Activated CD4-positive, alpha-beta T cell treated with anti-CD3 and anti-CD28 coated beads, Interleukin-2, amount 50 U/mL, for 1 hour (primary cell): Measurements from ENCODE around the gene C1orf198.
"Not testable (repeated sequence)": the region's sequence is repeated elsewhere in the genome, so short reads cannot be mapped to it uniquely, and the experiment has no call there.

Experiments used
- DNase-seq: peaks from one replicate; pipeline ENCODE4 v3.0.0-alpha.2; 2020

C1orf198 gene

GRCh38 chr1:230858918-230859729 lies 9.2 kb downstream of the C1orf198 start:
- DNase-seq = no peak

DNA sequence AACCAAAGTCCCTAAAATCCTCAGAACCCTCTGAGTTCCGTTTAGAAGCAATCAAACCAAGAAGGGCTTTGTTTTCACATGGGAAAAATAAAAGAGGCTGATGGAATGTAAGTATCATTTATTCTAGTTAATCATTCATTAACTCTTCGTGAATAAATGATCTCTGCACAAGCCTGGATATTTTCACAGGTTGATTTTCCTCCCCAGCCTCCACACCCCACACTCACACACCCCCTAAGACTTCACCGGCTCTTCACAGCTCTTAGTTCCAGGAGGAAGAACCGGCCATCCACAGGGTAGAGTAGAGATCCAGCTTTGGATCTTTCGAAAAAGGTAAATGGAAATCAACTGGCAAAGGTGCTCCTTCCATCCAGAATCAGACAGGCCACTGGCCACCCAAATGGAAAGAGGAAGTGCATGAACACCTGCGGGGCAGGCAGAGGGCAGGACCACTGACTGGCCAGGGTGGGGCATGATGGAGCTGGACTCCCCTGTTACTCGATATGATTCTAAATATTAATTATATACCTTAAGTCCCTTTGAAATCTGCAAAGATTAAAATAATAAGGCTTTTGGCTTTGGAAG lies 10.0 kb downstream of the C1orf198 start:
- no peak for DNase-seq

- DNase-seq = no peak
These were observed 10.5 kb downstream of the C1orf198 start for GRCh38 chr1:230857822-230858221.

- DNase-seq = no peak
These were observed 11.2 kb downstream of the C1orf198 start for GRCh38 chr1:230857077-230857476.

GRCh38 chr1:230855886-230856285 lies 12.4 kb downstream of the C1orf198 start:
- DNase-seq = no peak

DNA sequence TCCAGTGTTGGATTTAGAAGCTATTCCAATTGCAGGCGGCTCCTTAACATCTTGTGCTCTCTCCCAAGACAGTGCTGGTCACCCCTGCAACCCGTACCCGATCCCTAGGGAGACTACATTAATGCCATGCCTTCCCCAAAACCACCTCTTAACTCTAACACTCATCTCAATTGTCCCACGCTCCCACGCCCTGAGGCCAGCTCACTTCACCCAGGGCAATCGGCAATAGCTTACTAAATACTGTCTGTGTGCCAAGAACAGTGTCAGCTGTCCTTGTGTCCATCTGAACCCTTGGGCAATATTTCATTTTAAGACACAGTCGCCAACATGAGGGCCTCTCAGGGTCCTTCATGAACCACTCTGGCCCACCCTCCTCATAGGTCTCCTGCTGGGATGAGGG lies 13.9 kb downstream of the C1orf198 start:
- no peak for DNase-seq

DNA sequence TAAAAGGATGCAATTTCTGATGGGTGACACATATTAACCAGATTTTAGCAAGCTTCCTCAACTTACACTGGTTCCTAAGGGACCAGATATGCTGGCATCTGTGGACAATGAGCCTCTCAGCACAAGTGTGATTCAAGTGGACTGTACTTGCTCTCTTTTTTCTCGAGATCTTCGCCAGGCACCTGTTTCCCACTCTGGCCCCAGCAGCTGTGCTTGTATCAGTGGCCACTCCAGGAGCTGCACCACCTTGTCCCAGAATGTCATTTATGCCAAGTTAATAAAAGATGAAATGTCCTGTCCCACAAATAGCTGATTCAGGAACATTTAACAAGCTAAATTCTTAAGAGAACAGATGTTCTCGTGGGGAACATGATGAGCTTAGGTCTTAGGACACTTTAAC lies 14.6 kb downstream of the C1orf198 start:
- DNase-seq = no peak

GRCh38 chr1:230852959-230853358 lies 15.4 kb downstream of the C1orf198 start:
- no peak for DNase-seq

DNA sequence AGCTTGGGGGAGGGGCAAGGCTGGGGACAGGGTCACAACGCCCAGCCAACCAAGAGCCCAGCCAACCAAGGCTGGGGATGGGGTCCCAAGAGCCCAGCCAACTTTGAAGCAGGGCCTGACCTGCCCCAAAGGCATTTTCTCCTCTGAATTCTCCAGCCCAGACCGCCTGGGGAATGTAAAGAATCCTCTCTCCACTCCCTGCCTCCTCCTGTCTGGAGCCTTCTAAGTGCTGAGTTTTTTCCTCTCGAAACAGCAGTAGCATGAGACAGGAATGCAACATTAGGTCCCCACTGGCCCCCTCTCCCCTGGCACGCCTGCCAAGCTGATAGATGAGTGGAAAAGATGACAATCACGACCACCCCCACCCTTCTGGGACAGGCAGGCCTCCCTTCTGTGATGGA lies 17.0 kb downstream of the C1orf198 start:
- DNase-seq = no peak

GRCh38 chr1:230850547-230850946 lies 17.8 kb downstream of the C1orf198 start:
- no peak for DNase-seq

DNA sequence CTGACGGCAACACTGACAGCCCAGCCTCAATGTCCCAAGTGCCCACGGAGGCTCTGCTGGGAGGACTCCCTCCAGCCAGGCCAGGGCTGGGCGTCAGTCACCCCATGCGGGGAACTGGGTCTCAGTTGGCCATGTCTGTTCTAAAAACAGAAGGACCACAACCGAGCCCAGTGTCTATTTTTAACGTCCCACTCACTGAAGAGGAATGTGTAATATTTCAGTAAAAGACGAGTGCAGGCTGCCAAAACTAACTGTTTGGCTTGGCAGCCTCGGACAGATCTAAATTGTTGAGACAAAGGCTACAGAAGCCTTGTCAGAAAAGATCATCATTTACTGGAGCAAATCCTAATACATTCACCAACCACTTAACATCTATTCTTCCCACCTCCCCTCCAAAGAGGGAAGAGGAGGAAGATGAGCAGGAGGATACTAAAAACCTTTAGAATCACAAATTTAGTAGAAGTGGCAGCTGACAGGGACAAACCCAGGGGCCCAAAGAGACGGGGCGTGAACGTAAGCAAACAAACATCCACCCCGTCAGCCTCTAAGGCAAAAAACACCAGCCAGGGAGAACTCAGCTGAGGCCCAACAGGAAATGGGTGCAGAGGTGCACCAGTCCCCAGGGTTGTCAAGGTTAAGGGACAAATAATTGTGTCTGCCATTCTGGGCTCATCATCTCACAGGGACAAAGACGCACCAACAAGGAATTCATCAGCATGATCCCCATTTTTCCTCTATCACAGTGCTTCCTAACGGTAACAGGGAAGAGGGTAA lies 18.7 kb downstream of the C1orf198 start:
- DNase-seq = no peak

GRCh38 chr1:230848235-230848634 lies 20.1 kb downstream of the C1orf198 start:
- no peak for DNase-seq

DNA sequence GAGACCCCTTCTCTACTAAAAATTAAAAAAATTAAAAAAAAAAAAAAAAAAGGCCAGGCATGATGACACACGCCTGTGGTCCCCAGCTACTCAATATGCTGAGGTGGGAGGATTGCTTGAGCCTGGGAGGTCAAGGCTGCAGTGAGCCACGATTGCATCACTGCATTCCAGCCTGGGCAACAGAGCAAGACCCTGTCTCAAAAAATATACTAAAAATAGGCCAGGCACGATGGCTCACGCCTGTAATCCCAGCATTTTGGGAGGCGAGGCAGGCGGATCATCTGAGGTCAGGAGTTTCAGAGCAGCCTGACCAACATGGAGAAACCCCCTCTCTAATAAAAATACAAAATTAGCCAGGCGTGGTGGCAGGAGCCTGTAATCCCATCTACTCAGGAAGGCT lies 23.1 kb downstream of the C1orf198 start:
- DNase-seq = not testable (repeated sequence)

DNA sequence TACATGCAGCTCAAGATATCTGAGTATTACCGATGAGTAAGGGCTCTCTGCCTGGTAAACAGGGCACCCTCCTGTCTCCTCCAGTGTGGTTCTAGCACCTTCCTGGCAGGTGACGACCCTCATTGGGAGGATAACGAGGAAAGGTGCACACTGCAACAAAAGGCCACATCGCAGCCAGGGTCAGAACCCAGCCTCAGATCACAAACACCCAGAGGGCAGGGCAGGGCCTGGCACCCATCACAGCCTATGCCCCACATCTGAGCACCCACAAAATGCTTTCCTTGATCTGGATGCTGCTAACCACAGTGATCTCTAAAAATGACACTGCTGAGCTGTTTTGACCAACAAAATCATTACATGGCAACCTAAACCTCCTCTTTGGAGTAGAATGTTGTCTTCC lies 23.8 kb downstream of the C1orf198 start:
- DNase-seq = no peak

- DNase-seq = no peak
These were observed 24.6 kb downstream of the C1orf198 start for GRCh38 chr1:230843503-230844309.

GRCh38 chr1:230842801-230843200 lies 25.5 kb downstream of the C1orf198 start:
- no peak for DNase-seq

DNA sequence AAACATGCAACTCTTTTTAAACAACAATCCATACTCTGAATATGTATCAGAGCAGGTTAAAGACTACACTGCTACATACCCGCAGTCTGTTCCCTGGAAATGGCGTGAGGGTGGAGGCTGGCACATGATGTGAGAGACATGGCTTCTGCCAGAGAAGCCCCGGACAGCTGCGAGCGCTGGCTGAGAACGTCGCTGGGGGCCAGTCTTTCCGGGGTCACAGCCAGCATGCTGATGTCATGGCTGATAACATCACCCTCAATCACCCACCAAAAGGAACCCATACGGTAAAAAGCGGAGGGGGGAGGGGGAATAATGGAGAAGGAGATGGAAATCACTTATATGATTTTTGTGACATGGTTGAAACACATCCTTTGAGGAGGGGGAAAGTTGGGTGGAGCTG lies 29.1 kb downstream of the C1orf198 start:
- no peak for DNase-seq

DNA sequence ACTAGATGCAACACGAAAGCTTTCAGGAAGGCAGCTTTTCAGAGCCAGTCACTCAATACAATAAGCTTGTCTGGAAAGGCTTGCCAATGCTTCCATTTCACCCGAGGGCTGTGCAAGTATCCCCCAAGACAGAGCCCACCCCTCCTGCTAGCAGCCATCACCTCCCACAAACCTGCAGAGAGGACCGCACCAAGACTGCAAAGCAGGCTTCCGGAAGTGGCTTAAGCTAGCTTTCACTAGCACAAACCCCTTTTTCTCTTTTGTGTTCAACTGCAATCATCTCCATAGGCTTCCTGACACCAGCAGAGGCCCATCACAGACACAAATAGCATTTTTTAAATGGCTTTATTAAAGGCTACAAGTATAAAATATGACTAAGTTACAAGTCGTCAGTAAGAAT lies 31.5 kb downstream of the C1orf198 start:
- no peak for DNase-seq

GRCh38 chr1:230836347-230836746 lies 32.0 kb downstream of the C1orf198 start:
- no peak for DNase-seq

DNA sequence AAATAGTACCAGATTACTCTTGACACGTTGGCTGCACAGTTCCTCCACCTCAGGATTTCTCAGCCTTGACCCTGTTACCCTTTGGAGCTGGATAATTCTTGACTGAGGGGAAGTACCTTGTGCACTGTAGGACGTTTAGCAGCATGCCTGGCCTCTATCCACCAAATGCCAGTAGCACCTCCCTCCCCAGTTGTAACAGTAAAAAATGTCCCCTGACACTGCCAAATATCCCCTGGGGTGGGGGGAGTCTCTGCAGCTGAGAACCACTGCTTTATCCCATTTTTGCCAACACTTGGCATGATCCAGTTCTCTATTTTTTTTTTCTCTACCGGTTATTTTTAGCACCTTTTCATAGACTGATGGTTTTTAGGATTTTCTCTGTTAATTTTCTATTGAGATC lies 34.0 kb downstream of the C1orf198 start:
- DNase-seq = no peak

DNA sequence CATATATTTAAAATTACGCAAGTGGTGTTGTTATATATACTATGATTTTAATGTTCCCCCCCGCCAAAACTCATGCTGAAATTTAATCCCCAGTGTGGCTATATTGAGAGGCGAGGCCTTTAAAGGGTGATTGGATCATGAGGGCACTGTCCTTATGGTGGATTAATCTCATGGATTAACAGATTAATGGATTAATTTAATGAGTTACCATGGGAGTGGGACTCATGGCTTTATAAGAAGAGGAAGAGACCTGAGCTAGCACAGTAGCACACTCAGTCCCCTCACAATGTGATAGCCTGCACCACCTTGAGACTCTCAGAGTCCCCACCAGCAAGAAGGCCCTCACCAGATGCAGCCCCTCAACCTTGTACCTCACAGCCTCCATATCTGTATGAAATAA lies 34.8 kb downstream of the C1orf198 start:
- DNase-seq = no peak

DNA sequence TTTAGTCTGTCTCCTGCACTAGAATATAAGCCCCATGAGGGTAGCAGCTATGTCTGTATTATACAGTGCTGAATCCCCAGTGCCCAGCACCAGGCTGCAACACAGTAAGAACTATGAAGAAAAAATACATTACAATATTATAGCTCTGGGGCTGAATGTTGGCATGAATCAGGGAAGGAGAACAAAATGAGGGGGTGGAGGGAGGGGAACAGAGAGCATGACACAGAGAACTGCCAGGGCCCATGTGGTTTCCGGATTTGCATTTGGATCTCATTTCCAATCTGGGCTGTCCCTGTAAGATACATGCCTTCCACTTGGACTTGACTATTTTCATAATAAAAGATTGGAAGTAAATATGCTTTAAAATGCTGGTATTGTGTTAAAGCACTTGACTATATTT lies 35.8 kb downstream of the C1orf198 start:
- no peak for DNase-seq

GRCh38 chr1:230831771-230832170 lies 36.5 kb downstream of the C1orf198 start:
- DNase-seq = no peak
